DMS114 treated with DMSO at 0.1 percent for 48 hours (cell line): Measurements from ENCODE around the gene ZBTB42.
A peak's percentile ranks its signal among the peaks of the same experiment; 100 is the strongest.
"Not testable (repeated sequence)": the region's sequence is repeated elsewhere in the genome, so short reads cannot be mapped to it uniquely, and the experiment has no call there.

Experiments used
- DNase-seq: peaks from one replicate; lab custom pipeline; 2025; ENCODE audit not compliant: unreplicated experiment; lab: John Stamatoyannopoulos, UW

Gene ZBTB42

DNA sequence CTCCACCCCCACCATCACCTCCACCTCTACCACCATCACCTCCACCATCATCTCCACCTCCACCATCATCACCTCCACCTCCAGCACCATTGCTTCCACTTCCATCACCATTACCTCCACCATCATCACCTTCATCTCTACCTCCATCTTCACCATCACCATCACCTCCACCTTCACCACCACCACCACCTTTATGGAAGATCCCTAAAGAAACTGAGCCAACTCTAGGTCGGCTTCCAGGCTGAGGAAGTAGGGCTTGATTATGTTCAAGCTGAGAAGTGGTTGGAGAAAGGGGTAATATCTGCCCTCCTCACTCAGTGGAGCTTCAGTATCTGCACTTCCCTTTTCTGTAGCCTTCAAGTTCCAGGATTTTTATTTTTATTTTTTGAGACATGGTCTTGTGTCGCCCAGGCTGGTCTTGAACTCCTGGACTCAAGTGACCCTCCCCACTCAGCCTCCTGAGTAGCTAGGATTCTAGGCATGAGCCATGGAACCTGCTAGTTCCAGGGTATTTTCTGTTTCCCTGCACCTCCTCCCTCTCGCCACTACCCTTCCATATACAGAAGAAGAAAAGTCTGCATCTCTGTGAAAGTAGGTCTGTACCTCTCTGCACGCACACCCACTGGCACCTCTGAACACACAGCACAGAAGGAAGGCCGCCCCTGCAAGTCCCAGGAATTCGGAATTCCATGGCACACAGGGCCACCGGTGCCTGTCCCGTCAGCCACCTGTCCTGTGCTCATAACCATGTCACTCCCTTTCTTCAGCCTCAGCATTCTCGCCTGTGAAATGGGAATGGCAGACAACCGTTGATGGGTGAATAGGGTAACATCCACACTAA, 5.9 kb downstream of the ZBTB42 start:
- DNase-seq = no peak

DNA sequence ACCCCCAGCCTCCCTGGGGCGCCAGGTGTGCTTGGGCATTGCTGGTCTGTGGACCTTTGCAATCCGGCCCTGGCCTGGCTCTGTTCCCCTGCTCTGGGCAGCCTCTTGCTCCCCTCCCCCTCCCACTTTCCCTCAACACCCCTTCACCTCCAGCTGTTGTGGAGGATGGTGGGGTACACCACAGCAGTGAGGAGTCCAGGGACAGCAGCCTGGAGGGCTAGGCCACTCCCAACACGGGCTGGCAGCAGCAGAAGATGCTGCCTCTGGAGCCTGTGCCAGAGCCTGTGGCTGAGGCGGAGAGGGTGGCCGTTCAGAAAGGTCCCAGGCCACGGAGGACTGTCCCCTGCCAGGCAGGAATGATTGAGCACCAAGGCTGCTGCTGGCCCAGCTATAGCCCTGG, 7.6 kb downstream of the ZBTB42 start:
- no peak for DNase-seq

DNA sequence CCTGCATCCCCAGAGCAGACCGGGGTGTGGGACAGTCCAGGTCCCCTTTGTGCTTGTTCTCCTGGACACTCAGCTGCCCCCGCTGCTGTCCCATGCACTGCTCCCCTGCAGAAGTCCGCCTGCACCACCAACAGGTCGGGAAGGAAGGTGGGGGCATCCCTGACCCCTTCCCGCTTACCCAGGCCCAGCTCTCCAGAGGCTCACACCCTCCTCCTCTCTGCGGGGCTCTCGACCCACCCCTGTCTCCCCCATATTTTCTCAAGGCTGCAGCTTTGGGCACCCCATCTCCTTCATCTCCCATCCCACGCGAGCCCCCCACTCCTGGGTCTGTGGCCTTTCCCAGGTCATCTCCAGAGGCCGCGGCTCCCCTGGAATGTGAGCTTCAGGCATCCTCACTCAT, 9.4 kb downstream of the ZBTB42 start:
- no peak for DNase-seq

DNA sequence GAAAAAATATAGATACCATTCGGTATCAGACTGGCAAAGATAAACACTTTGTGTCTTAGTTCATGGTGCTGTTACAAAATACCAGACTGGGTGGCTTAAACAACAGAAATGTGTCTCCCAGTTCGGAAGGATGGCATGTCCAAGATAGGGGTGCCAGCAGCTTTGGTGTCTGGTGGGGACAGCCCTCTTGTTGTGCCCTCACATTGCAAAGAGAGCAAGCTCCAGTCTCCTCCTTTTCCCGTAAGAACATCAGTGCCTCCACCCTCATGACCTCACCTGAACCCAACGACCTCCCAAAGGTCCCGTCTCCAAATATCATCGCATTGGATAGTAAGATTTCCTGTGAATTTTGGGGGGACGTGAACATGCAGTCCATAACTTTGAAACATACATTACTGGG, 12.4 kb downstream of the ZBTB42 start:
- DNase-seq = no peak

DNA sequence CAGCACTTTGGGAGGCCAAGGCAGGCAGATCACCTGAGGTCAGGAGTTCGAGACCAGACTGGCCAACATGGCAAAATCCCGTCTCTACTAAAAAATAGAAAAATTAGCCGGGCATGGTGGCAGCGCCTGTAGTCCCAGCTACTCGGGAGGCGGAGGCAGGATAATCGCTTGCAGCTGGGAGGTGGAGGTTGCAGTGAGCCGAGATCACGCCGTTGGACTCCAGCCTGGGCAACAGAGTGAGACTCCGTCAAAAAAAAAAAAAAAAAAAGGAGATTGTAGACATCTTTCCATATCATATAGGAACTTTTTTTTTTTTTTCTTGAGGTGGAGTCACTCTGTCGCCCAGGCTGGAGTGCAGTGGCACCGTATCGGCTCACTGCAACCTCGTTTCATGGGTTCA, 13.8 kb downstream of the ZBTB42 start:
- not testable (repeated sequence) for DNase-seq

DNA sequence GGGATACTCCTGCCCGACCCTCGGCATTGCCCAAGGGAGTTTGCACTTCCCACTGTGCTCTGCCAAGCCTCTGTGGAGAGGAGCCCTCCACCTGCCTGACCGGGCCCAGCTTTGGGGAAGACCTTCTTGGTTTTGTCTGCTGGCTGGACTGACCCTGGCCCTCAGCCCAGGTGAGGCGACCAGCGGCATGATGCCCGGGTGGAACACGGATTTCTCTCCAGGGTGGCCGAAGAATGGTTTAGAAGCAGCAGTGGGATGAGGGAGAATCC, 15.6 kb downstream of the ZBTB42 start:
- no peak for DNase-seq

DNA sequence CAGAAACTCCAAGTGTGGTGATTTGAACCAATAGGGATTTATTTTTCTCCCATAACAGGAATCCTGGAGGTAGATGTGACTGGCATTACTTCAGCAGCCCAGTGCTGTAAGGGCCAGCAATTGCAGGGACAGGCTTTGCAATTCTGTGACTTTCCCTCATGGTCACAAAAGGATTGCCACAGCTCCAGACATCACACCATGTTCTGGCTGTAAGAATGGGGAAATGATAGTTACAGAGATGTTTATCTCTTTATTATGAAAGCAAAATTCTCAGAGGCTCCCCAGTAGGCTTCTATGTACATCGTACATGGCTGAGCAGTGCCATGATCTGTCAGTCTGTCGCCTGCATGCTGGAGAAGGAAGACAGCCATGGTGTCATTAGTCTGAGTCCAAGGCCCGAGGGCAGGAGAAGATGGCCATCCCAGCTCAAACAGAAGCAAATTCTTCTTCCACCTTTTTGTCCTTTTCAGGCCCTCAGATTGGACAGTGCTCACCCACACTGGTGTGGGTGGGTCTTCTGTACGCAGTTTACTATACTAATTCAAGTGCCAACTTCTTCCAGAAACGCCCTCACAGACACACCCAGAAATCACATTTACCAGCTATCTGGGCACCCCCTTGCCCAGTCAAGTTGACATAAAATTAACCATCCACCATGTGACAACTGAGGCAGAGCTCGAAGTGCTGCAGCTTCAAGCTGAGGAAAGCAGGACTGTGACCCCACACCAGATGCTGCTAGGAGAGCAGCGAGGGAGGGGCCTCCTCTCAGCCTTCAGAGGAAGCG, 17.2 kb downstream of the ZBTB42 start:
- DNase-seq = no peak

DNA sequence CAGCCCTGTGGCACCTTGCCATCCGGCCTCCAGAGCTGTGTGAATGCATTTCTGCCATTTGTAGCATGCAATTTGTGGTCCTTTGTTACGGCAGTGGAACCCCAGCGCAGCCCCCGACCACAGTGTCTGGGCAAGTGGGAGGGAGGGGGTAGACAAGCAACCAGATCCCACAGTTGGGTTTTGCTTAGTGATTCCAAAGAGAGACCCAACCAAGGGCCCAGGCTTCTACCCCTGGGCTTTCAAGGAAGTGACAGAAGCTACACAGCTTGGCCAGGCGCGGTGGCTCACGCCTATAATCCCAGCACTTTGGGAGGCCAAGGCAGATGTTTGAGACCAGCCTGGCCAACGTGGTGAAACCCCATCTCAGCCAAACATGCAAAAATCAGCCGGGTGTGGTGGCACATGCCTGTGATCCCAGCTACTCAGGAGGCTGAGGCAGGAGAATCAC, 17.8 kb downstream of the ZBTB42 start:
- DNase-seq = no peak

DNA sequence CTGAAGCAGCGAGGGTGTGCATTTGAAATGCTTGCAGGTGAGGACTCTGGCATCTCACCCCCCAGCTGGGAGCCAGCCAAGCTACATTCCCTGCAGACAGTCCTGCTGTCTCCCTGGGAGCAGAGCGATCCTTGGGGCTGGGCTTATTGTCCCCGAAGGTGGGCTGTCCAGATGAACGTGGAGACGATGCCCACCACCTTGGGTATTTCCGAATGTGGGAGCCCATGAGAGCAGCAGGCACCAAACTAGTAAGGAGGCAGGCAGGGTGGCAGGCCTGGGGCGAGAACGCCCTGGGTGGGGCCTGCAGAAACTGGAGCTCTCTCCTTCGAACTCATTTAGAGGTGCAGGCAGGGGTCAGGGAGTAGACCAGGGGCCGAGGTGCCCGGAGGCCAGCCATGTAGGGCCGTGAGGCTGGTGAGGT, 18.5 kb downstream of the ZBTB42 start:
- DNase-seq = no peak

DNA sequence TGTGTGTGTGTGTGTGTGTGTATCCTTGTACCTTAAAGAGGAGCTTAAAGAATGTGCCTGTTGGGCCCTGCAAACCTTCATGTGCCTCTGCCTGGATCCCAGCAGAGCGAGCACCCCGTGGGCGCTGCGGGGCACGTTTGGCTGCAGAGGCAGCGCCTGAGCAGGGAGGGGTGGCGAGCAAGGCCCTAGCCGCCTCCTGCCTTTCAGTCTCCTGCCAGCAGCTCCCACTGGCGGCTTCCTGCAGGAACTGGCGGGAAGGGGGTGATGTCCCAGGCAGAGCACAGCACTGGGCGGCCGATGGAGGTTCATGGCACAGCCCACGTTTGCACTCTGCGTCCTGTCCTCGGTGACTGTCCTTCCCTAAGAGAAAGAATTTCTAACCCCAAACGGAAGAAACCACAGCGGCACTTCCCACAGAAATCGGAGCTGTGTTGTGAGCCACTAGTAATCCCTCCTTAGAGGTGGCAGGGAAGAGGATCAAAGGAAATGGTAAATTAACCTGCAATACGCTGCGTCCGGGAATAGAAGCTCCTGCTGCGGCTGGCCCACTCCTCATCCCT, 19.8 kb downstream of the ZBTB42 start:
- DNase-seq = peak; percentile 64

DNA sequence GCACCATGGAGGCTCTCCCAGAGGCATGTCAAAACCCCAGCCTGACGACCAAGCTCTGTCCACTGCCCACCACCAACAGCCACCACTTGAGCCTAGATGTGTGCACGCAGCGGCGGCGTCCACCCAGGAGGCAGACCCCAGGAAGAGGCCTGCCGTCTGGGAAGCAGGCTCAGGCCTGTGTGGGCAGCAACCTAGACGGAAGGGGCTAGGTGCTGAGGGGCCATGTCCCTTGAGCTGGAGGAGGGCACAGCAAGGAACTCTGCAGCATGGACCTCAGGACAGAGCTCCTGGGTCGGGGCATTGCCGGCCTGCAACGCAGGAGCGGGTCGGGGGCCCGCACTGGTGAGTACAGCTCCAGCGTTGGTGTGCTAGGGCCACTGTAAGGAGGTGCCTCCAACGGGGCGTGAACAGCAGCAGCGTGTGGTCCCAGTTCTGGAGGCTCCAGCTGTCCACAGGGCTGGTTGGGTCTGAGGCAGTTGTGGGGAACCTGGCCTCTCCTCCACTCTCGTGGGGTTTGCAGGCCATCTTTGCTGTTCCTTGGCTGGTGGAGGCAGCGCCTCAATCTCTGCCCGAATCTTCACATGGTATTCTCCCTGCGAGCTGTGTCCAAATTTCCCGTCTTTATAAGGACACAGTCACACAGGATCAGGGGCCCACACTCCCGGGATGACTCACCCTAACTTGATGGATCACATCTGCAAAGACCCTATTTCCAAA, 20.5 kb downstream of the ZBTB42 start:
- DNase-seq = no peak

DNA sequence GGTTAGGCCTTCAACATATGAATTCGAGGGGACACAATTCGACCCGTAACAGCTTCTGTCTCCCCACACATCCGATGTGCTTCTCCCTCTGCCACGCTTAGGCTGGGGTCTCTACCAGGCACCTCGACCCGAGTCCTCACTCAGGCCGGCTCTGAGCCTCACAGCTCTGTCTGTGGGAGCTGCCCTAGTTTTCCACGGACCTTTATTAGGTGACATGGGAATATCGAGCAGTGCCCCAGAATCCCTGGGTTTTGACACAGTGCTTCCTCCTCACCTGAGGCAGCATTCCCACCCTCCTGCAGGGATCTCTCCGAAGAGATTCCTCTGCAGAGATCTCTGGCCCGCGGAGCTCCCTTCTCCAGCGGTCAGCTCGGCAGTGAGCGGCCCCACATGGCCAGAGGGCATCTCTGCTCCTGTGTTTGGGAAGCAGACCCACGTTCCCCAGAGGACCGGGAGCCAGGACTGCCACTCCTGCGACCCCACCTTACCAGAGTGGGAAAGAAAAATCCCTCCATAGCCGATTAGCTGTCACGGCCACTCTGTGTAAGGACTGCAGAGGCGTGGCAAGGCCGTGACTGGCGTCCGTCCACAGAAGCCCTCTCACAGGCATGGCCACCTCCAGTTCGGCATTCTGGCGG, 21.2 kb downstream of the ZBTB42 start:
- no peak for DNase-seq

DNA sequence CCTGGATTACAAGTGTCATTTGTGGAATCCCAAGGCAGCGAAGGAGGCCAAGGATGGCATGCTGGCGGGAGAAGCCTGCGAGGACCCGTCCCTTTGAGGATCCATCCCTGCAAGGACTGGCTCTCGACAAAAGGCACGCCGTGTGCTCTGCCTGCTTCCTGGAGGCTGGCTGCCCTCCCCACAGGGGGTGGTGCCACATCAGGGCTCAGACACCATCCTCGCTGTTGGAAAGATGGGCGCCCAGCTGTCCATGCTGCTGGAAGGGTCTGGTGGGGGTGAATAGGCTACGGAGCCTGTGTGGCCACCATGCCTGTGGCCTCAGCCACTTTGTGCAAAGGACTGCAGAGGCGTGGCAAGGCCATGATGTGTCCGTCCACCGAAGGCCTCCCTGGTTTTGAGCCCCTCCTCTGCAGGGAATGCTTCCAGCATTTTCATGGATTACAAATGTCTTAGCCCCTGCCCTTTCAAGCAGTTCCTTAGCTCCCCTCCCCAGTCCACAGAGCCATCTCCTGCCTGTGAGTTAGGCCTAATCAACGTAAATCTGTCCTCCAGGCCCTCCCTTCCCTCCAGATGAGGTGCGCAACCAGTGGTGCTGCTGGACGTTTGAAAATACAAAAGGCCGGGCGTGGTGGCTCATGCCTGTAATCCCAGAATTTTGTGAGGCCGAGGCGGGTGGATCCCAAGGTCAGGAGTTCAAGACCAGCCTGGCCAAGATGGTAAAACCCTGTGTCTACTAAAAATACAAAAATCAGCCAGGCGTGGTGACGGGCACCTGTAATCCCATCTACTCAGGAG, 22.1 kb downstream of the ZBTB42 start:
- DNase-seq = no peak

DNA sequence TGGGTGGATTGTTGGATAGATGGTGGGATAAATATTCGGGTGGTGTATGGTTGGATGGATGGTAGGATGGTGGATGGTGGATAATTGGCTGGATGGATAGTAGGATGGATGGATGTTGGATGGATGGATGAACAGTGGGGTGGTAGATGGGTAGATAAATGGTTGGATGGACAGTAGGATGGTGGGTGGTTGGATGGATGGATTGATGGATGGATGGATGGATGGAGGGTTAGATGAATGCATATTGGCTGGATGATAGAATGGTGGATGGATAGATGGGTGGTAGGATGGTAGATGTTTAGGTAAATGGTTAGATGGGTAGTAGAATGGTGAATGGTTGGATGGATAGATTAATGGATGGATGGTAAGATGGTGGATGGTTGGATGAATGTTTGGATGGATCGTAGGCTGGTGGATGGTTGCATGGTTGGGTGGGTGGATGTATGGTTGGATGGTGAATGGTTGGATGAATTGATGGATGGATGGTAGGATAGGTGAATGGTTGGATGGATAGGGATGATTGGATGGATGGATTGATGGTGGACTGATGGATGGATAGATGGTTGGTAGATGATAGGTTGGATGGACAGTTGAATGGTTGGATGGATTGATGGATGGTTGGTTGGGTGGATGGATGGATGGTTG, 23.6 kb downstream of the ZBTB42 start:
- no peak for DNase-seq

DNA sequence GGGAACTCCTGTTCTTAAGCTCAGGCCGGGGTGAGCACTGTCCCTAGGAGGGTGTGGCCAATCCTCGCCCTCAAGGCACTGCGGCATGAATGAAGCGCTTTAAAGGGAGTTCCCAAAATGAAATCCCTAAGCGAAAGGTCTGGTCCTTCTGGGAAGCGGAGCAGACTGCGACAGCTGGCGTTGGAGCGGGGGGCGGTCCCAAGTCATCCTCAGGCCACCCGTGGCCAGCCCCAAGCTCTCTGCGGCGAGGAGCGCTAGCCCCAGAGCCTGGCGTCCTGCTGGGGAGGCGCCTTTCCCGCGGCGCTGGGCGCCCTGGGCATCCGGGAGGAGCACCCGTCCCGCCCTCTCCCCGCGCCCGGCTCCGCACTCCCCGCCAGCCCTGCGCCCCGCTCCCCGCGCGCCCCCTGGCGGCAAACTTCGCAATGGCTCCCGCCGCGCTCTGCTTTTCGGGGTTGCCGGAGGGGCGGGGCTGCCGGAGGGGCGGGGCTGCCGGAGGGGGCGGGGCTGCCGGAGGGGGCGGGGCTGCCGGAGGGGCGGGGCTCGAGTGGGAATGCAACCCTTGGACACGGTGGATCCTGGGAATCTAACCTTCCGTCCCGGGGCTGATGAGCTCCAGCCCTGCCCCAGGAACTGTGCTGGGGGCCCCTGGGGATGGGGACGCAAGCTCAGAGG, 25.4 kb downstream of the ZBTB42 start:
- peak; percentile 52 for DNase-seq

DNA sequence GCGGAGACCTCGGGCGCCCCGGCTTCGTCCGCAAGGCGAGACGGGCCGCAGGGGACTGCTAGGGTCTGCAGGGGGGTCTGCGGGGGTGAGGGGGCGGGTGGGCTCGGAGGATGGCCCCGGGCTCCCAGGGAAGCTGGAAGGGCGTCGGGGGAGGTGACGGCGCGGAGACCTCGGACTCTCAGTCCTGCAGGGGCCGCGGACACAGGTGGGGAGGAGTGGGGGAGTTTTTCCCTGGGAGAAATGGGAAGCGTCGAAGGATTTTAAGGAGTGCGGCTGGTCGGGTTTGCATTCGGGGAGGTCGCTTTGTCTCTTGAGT, 25.9 kb downstream of the ZBTB42 start:
- DNase-seq = no peak

DNA sequence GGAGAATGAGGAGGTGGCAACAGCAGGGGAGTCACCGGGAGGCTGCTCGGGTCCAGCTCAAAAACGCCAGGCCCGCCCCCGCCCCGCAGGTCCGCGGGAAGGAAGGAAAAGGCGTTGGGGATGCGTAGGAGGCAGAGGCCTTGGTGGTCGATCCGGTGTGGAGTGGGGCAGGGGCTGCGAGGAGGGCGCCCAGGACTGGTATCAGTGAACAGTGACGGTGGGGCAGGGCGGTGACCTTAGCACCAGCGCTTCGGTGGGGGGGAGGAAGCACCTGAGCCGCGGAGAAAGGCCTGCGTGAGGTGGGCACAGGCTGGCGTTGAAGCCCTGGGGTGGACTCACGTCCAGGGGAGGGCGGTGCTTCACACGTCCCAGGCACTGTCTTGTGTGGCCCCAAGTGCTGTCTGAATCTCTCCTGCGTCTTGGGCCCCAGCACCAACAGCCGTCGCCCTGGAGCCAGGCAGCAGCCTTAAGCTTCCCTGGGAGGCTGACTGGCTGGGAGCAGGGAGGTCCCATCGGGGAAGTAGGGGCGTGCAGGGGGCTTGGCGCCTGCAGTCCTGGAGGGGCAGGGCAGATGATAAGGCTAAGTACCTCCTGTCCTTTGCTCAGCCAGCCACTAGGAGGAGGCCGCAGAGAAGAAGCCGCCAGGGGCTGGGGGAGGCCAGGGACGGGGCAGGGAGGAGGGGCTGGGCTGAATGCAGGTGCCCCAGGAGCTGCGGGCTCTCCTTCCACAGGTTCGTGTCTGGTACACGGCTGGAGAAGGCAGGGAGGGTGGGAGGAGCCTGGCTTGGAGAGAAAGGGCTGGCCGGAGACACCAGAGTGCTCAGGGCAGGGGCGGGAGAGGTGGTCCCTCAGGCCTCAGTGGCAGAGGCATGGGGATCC, 26.5 kb downstream of the ZBTB42 start:
- DNase-seq = peak; percentile 65

DNA sequence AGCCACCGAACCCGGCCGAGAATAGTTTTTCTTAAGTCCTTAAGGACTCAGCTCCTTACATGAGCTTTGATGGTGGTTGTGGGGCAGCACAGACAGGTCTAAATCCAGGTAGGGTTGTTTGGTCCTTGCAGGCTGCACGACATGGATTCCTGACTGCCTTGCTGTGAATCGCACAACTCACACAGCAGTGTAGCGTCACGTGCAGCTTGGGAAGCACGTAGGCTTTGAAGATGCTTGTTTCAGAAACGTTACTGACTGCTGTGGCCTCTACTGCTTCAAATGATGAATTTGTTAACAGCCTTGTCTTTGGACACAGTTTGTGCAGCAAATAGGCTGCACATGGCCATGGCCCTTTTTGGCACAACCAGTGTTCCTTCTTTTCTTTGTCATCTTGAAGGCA, 29.9 kb downstream of the ZBTB42 start:
- DNase-seq = no peak
